Loucy (cell line): ENCODE results near the gene UNC13B.

ENCODE experiments used
- H2AFZ ChIP-seq: fragments of 200-600 bp; sonication (generic); 2 replicates; pipeline ENCODE4 v1.6.0; 2016; ENCODE audit warnings: antibody characterized with exemption, mild to moderate bottlenecking, low read length, moderate library complexity
- H3F3A ChIP-seq: fragments of 200-600 bp; 2 replicates; pipeline ENCODE4 v1.6.0; 2016; ENCODE audit warnings: antibody characterized with exemption, low read depth, mild to moderate bottlenecking
- H3K27me3 ChIP-seq: fragments of 200-600 bp; sonication (generic); 2 replicates; pipeline ENCODE4 v1.6.1; 2014; ENCODE audit warnings: low read length, mild to moderate bottlenecking; ENCODE audit not compliant: insufficient read depth, poor library complexity, severe bottlenecking
- H3K36me3 ChIP-seq: fragments of 200-600 bp; sonication (generic); 2 replicates; pipeline ENCODE4 v1.6.1; 2016; ENCODE audit warnings: low read length; ENCODE audit not compliant: insufficient read depth
- H3K4me1 ChIP-seq: fragments of 200-600 bp; sonication (generic); 2 replicates; pipeline ENCODE4 v1.5.1; 2014; ENCODE audit warnings: low read length, mild to moderate bottlenecking; ENCODE audit not compliant: insufficient read depth, poor library complexity, severe bottlenecking
- H3K4me2 ChIP-seq: fragments of 200-600 bp; sonication (generic); 2 replicates; pipeline ENCODE4 v1.6.0; 2014; ENCODE audit warnings: antibody characterized with exemption, low read length, low read depth, mild to moderate bottlenecking; ENCODE audit not compliant: poor library complexity, severe bottlenecking
- H3K4me3 ChIP-seq: fragments of 200-600 bp; sonication (generic); 2 replicates; pipeline ENCODE4 v1.5.1; 2014; ENCODE audit warnings: low read length, mild to moderate bottlenecking, mixed read lengths; ENCODE audit not compliant: poor library complexity, severe bottlenecking
- H3K79me2 ChIP-seq: fragments of 200-600 bp; sonication (generic); 2 replicates; pipeline ENCODE4 v1.6.1; 2014; ENCODE audit warnings: low read length; ENCODE audit not compliant: insufficient read depth
- H3K9ac ChIP-seq: fragments of 200-600 bp; sonication (generic); 2 replicates; pipeline ENCODE4 v1.6.0; 2014; ENCODE audit warnings: mild to moderate bottlenecking, low read depth, low read length, moderate library complexity; ENCODE audit not compliant: poor library complexity, severe bottlenecking
- H3K9me2 ChIP-seq: fragments of 200-600 bp; sonication (generic); replicated peaks from 2 replicates; pipeline ENCODE4 v1.6.1; 2016; ENCODE audit warnings: low read depth, low read length, mixed read lengths
- H3K9me3 ChIP-seq: fragments of 200-600 bp; sonication (generic); 2 replicates; pipeline ENCODE4 v1.6.1; 2014; ENCODE audit warnings: mild to moderate bottlenecking, antibody characterized with exemption, low read length, low read depth; ENCODE audit not compliant: insufficient read depth
- H4K20me1 ChIP-seq: fragments of 200-600 bp; sonication (generic); 2 replicates; pipeline ENCODE4 v1.6.0; 2014; ENCODE audit warnings: antibody characterized with exemption, low read length, mild to moderate bottlenecking; ENCODE audit not compliant: insufficient read depth, poor library complexity, severe bottlenecking
- CTCF ChIP-seq: fragments of 200-600 bp; sonication (generic); conservative IDR thresholded peaks from 2 replicates; pipeline ENCODE4 v1.5.1; 2014; ENCODE audit warnings: mild to moderate bottlenecking, antibody characterized with exemption, low read length
- EZH2phosphoT487 ChIP-seq: fragments of 200-600 bp; IDR thresholded peaks from 2 replicates; pipeline ENCODE4 v1.6.1; 2018; ENCODE audit warnings: antibody characterized with exemption, mild to moderate bottlenecking, moderate library complexity, borderline replicate concordance

The UNC13B gene

GRCh38 chr9:35355939-35356338 lies 194.1 kb downstream of the UNC13B start:
- no peak overlapping the region for H3K4me3 ChIP-seq
- no peaks in the 10 kb centered on the region for H3F3A ChIP-seq
- H3K9me3 ChIP-seq = no peaks in the 10 kb centered on the region
- no peaks in the 10 kb centered on the region for H4K20me1 ChIP-seq
- H3K9me2 ChIP-seq = no peaks in the 10 kb centered on the region
- TF ChIP-seq CTCF (no peak), EZH2phosphoT487 (no peak)
- no peaks in the 10 kb centered on the region for H3K79me2 ChIP-seq
- no peak overlapping the region for H3K4me2 ChIP-seq
- H3K4me1 ChIP-seq = no peaks in the 10 kb centered on the region
- no peaks in the 10 kb centered on the region for H3K36me3 ChIP-seq
- no peaks in the 10 kb centered on the region for H3K27me3 ChIP-seq
- H2AFZ ChIP-seq = no peak overlapping the region
- H3K9ac ChIP-seq = no peak overlapping the region

- H3K27me3 ChIP-seq = no peaks in the 10 kb centered on the region
- TF ChIP-seq EZH2phosphoT487 = no peak
- TF ChIP-seq CTCF = no peak
Measured at GRCh38 chr9:35357116-35357515, 195.3 kb downstream of the UNC13B start.

GRCh38 chr9:35357826-35358225 lies 196.0 kb downstream of the UNC13B start:
- Histone ChIP-seq H3K27me3 (no peaks in the 10 kb centered on the region), H3F3A (no peaks in the 10 kb centered on the region), H3K9me3 (no peaks in the 10 kb centered on the region), H3K4me3 (no peak overlapping the region), H3K4me1 (no peaks in the 10 kb centered on the region), H3K79me2 (no peaks in the 10 kb centered on the region), H4K20me1 (no peaks in the 10 kb centered on the region), H3K9me2 (no peaks in the 10 kb centered on the region), H3K9ac (no peak overlapping the region), H2AFZ (no peak overlapping the region), H3K36me3 (no peaks in the 10 kb centered on the region), H3K4me2 (no peak overlapping the region)
- TF ChIP-seq CTCF = no peak
- TF ChIP-seq EZH2phosphoT487 = no peak

More at GRCh38 chr9:35357116-35357515, 195.3 kb downstream of the UNC13B start:
- no peak overlapping the region for H3K4me3 ChIP-seq
- no peaks in the 10 kb centered on the region for H4K20me1 ChIP-seq
- H3K4me1 ChIP-seq = no peaks in the 10 kb centered on the region
- H3K9ac ChIP-seq = no peak overlapping the region
- H3K36me3 ChIP-seq = no peaks in the 10 kb centered on the region
- no peaks in the 10 kb centered on the region for H3K9me2 ChIP-seq
- no peaks in the 10 kb centered on the region for H3F3A ChIP-seq
- H3K9me3 ChIP-seq = no peaks in the 10 kb centered on the region
- no peak overlapping the region for H3K4me2 ChIP-seq
- no peak overlapping the region for H2AFZ ChIP-seq
- H3K79me2 ChIP-seq = no peaks in the 10 kb centered on the region
